Tibial nerve (tissue), 4 donors: ENCODE results near the gene MXRA8.

Source experiments
- CTCF ChIP-seq, 5 experiments: fragments of 200-600 bp in 3 of 5; fragments of 450-650 bp in 2 of 5; sonication (generic) in 3 of 5; IDR thresholded peaks; one replicate each; pipeline ENCODE4 v1.5.1; 2016 to 2019; ENCODE audit warnings: antibody characterized with exemption in 5 of 5, mild to moderate bottlenecking in 3 of 5, moderate library complexity in 2 of 5
- EP300 ChIP-seq, 2 donors: sonication (generic); formaldehyde crosslinking; IDR thresholded peaks; one replicate each; pipeline ENCODE4 v1.6.1; 2017; ENCODE audit warnings: antibody characterized with exemption in 2 of 2, mild to moderate bottlenecking in 1 of 2

- no peak for TF ChIP-seq EP300 (IDR thresholded peaks at IDR 0.05)
- TF ChIP-seq CTCF (IDR thresholded peaks at IDR 0.05) = no peak
Observed at GRCh38 chr1:1393428-1393827, 35.1 kb upstream of the MXRA8 start.
